ENCODE measurements around the gene CYB561D1.
A peak's percentile ranks its signal among the peaks of the same experiment; 100 is the strongest.

Gene CYB561D1

DNA sequence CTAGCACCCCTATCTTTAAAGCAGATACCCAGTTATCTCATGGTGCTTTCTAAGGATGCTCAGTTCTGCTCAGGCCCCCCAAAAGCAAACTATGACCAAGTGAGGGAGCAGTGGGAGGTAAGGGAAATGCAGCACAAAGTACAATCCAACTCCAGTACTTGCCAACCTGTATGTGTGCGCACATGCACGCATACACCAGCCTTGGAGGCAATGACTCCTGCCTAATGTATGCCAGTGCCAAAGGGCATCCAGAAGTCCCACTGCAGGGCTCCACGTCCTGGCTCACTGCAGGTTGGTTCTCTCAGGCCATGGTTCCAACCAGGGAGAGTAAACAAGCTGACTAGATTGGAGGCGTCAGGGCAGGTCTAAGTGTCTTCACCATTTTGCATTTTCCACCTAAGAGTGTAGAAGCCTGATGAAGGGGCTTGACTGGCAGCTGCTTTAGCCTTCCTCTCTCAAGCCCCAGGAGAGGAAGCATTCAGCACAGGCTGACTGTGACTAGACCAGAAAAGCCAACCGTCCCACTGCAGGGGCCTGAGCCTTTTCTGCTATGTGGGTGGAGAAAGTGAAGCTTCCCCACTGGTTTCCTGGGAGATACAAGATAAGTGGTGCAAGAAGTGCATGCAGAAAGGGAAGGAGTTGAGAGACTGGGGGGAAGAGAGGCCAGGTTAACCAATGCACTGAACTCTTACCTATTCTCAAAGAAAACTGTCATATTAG is 7.9 kb downstream of the CYB561D1 start:
- no peak for DNase-seq

DNA sequence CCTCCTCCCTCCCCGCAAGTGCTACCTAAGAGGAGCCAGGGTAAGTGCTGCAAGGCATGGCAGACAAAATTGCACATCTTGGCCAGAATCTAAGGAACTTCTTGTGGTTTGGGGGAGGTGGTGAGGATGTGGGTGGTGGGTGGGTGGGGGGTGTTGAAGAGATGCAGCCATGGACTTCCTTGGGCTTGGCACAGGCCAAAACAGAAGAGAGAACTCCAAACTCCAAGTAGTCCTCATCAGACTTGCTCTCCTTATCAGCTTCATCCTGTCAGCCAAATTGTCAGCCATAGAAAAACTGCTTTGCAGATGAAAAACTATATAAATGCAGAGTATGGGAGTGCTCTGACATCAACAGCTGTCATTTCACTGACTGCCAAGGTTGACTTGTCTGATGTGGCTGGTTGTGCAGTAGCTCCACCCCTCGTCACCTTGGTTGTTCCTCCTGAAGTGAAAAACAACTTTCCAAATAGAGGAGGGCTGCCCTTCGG is 8.5 kb downstream of the CYB561D1 start:
- DNase-seq: no peak

DNA sequence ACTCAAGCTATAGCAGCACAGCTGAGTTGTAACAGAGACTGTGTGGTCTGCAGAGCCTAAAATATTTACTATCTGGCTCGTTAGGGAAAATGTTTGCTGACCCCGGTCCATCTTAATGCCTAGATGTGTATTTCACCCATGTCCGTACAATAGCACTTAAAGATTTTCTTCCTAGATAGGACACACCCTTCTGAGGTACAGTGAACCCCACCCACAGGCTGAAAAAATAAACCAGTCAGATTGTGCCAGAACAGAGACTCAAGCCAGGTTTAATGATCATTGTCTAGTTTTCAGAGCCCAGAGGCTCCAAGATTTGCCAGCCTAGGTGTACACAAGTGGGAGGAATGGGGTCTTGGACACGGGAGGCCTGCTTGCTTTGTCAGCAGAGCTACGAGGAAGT is 10.0 kb downstream of the CYB561D1 start:
- DNase-seq: no peak

DNA sequence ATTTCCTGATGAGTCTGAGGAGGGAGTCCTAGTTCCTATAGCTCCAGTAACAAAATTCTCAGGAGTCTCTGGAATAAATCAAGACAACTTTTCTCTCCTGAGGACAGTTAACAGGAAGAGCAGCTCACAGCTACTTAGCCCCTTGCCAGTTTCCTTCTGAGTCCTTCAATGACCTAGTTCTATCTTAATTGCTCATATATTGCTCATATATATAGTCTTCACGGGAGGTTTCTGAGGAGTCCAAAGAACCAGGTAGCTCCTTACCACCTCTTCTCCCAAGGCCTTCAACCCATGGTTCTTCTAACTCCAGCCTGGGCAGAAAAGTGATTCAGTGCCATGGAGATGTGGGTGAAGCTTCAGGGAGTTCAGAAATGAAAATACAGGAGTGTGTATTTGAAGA is 11.1 kb downstream of the CYB561D1 start:
- no peak for DNase-seq

DNA sequence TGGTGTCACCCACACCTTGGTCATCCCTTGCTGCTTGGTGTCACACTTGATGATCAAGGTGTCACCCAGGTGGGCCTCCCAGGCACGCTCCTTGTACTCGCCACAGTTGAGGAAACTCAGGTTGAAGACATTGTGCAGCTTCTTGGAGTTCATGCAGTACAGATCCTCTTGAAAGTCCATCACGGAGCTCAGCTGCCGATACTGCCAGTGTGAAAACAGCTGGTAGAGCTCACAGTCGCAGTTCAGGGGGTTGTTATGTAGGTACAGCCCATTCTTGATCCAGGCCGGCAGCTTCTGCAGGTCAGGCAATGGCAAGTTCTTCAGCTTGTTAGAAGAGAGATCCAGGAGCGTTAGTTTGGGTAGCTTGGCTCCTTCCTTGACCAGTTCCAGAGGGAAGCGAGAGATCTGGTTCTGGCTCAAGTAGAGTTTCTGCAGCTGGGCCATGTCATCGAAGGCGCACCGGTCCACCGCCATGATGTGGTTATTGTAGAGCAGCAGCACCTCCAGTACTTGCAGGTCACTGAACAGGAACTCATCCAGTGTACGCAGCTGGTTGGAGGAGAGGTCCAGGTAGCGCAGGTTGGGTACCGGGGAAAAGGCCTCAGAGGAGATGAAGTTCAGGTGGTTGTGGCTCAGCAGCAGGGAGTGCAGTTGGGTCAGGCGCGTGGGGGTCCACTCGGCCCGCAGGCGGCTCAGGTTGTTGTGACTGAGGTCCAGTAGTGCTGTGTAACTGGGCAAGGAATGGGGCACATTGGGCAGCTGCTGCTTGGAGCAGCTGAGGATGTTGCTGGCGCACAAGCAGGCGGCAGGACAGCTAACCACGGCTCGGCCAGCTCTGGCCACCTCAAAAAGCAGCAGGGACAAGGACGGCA is 14.3 kb downstream of the CYB561D1 start:
- DNase-seq: no peak

DNA sequence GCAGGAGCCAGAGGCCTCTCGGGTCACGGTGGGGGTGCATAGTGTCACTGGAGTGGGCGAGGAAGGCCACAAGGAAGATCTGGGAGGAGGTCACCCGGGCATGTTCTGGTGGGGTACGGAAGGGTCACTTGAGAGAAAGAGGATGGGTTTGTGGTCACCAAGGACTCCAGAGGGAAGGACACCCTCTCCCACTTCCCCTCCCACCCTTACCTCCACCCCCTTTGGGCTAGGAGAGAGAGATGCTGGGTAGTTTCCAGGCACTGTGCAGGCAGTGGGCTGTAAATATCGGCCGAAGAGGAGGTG is 14.9 kb downstream of the CYB561D1 start:
- no peak for DNase-seq

DNA sequence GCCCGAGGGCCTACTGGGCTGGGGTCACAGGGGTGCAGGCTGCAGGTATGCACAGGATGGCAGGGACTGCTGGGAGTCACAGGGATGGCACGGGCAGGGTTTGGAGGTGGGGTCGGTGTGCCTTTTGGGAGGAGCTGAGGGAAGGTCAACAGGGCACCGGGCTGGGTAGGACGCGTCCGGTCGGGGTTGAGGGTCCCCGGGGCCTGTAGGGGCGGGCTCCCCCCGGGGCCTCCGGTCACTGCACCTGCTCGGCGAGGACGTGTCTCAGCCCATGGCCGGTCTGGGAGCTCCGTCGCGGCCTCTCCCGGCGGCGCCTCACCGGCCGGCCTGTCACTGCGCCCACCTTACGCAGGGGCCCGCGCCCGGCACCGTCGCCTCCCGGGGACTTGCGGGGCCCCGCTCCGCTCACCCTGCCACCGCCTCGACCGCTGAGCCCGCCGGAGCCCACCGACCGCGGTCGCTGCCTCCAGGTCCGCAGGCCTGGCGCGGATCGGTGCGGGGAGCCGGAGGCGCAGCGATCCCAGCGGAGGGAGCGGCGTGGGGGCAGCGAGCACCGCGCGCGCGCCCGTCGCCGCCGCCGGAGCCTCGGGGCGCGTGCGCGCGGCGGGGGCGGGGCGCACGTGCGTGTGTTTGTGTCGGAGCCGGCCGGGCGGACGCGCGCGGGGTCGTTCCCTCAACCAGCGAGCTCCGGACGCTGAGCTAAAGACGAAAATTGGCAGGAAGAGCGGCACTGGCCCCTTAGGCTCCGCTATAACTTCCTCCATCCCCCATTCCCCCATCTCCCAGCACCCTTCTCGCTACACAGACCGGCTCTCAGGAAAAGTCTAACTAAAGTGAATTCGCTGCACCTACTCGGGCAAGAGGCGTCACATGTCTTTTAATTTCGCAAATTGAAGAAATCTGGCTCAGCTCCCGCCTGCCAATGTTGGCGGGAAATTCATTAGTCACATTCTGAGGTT is 15.6 kb downstream of the CYB561D1 start, which contains the start of gene AMIGO1:
Gene AMIGO1 (minus strand): TSS at position 552 of the 959 bp plus-strand sequence. CDS start 815 bp downstream, outside the sequence.
- peak; percentile 27 to 61 for DNase-seq

DNA sequence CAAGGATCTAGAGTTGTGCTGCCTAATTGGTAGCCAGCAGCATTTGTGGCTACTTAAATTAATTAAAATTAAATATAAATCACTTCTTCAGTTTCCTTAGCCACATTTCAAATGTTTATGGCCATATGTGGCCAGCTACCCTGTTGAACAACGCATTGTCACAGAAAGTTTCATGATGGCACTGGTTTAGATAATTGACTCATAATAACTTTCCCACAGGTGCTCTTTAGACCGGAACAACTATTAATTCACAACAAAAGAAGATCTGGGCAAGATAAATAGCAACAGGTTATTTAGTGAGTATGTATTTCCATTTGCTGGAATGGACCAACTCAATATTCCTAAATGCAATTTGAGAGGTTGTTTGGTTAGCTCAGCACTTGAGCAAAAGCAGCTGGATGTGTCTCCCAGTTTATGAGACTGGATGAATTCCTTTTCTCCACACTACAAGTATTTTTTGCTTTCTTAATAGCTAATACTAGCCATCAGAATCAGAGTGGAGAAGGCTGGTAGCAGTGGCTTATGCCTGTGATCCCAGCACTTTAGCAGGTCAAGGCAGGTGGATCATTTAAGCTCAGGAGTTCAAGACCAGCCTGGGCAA is 19.3 kb downstream of the CYB561D1 start:
- no peak for DNase-seq

DNA sequence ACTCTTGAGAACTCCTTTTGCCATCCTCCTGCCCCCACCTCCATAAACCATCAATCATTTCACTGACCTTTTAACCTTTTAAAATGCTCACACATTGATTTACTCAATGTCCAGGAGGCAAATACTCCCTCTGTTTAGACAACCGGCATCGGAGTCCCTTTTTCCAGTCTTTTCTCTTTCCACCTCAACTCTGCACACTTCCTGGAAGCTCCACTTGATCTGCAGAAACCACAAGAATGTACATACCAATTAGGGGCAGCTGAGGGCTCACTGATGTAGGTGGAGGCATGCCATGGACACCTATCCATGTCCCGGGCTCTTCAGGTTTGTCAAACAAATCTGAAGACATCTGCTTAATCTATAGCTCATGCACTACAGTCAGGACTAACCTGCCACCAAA is 21.0 kb downstream of the CYB561D1 start:
- DNase-seq: no peak

DNA sequence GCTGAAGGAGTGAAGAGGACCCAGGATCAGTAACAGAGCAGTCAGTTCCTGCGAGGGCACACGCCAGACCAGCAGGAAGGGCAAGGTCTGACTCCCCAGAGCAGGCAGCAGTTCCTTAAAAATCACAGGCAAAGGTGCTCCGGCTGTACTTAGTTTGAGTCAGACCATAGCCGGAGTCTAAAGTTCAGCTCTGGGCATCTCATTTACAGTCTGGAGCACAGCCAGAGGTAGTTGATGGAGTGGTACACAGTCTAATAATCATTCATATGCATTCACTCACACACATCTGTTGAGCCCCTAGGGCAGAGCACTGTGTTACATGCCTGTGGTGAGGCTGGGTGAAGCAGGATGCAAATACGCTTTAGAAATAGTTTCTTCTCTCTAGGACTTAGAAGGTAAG is 23.0 kb downstream of the CYB561D1 start:
- no peak for DNase-seq

DNA sequence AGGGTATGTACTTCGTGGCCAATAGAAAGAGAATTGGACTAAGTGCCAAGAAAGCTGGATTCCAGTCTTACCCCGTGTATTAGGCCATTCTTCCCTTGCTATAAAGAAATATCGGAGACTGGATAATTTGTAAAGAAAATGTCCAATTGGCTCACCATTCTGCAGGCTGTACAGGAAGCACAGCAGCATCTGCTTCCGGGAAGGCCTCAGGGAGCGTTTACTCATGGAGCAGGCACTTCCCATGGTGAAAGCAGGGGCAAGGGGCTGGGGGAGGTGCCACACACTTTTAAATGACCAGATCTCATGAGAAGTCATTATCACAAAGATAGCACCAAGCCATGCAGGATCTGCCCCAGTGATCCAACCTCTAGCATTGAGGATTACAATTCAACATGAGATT is 23.4 kb downstream of the CYB561D1 start:
- DNase-seq: no peak

DNA sequence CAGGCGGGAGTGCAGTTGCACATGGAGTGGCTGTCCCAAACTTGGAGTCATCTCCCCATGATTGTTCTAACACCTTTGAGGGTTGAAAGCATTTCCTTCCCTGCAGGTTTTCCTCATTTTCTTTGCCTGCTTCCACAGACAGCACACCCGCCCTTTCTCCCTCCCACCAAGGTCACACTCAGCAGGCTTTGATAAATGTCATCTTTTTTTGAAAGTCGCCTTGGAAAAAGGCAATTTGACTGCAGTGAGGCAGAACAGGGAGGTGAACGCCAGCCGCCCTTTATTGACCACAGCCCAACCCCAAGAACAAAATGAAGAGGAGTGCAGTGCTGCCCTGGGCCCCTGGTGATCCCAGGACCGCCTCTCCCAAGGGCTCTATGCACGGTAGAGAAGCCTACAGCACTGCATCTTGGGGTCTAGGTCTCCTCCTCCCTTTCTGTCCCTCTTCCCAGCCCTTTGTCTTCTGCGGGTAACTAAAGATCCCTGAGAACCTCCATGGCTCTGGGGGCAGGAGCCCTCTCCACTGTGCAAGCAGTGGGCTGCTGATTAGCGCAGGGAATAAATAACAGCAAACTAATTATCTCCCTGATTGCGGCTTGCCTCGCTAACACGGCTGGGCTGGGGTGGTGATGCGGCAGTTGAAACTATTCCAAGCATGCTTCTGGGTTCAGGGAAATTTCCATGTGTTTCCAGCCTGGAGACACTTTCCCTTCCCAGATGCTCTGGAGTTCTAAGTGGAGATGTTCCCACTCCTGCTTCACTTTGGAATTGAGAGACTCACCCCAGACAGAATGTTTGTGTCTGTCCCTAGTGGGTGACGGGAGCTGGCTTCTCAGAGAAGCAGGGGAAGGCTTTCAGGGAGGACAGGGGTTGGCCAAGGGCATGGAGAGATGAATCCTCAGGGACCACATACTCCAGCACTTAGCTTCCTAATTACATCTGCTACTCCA is 27.4 kb downstream of the CYB561D1 start:
- no peak for DNase-seq

DNA sequence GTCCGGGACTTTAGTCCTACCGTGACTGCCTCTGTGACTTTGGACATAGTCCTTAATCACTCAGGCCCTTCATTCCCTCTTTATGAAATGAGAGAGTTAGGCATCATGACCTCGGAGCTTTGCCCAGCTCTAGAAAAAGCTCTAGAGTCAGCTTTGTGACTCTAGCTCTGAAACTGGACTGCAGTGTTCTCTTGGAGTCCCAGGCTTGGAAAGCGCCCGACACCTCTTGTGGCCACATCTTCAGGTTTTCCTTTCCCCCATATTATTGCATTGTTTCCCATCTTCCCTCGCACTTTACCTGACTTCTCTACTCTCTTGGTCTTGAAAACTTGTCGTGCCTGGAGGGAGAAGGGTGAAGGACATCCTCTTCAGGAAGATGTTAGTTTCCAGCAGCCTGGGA is 28.1 kb downstream of the CYB561D1 start:
- no peak for DNase-seq

DNA sequence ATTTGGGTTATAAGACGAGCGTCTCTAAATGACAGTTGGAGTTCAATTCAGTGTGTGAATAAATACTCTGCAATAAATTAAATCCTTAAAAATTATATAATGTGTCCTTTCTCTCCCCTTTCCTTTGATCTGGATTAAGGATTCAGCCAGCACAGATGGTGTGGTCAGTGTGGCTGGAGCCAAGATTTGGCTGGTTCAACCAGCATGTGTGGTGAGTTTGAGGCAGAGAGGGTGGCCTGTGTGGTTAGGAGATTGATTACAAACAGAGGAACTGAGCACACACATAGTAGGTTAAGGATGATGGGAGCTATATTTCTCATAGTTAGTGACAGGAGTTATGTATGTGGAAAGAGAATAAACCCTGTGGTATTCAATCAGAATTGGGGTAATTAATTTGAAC is 29.8 kb downstream of the CYB561D1 start:
- no peak for DNase-seq

DNA sequence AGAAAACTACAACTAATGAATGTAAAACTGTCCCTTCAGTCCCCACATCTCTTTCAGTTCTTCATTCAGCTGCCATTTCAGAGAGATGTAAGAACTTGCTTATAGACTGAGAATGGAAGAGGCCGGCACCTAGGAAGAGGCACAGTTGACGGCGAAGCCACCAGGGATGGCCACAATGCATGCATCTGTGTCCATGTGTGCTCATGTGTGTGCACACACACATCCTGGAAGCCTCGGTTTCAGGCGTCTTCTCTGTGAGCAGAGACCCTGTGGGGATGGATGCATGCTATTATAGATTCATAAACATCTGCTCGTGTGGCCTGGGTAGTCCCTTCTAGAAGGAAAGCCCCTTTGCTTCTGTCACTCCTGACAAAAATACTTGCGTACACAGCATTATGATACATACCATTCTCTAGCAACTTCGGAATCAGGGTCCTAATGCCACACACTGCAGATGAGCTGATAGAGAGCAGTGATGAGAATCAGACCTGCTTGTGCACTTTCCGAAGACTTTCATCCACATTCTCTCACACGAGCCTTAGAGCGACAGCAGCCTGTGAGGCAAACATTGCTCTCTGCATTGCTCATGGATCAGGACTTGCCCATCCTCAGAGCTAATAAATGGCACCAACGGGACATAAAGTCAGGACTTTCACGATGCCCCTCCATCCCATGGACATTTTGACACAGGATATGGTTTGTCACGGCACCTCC is 33.4 kb downstream of the CYB561D1 start:
- DNase-seq: no peak

DNA sequence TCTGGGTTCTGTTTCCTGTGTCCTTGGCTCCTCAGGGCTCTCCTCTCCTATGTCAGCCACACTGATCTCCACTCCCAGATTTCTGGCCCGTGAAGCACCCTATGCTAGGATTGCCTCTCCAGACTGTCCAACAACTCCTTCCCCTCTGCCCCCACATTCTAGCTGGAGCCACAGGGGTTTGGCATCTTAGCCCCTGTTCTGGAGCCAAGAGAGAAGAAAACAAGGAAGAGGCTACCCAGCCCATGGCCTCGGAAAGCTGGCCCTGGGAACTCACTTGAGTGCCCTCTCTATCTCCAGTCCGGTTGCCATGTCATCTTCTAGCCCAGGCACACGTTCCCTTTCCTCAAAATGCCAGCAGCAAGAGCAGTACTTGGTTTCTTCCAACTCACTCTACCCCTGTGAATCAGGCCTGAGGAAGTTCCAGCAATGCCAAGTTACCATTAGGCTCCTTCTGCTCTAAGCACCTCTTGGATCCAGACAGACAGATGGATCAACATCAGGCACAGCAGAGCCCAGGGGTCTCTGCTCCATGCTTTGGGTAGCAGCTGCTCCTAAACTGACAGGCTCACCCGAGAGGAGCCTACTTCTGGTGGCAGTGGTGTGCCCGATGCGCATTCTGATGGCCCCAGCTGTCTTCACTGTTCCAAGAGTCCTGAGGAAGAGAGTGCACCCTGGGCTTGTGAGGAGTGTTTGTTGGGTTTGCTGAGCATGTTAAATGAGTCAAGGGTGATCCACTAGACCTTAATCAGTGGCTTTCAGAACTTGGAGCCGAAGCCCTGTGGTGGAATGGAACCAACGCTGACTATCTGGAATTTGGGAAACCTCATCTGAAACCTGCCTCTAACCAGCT is 34.2 kb downstream of the CYB561D1 start:
- DNase-seq: peak; percentile 71 to 88

DNA sequence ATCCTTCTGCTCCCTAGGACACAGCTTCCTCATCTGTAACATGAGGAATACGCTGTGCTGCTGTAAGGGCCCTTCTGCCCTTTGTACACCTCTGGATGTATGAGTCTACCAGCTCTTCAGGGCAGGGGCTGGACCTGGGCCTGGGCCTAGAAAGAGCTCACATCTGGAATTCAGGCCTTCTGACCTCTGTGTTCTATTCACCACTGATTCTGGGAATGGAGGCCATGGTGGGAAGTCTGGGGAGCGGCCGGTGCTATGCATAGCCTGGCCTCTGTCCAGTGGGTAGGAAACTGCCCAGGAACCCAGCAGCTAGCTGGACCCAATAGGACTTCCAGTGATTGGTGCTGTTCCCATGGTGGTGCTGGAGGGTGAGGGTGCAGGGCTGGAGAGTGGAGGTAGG is 34.8 kb downstream of the CYB561D1 start:
- DNase-seq: no peak

DNA sequence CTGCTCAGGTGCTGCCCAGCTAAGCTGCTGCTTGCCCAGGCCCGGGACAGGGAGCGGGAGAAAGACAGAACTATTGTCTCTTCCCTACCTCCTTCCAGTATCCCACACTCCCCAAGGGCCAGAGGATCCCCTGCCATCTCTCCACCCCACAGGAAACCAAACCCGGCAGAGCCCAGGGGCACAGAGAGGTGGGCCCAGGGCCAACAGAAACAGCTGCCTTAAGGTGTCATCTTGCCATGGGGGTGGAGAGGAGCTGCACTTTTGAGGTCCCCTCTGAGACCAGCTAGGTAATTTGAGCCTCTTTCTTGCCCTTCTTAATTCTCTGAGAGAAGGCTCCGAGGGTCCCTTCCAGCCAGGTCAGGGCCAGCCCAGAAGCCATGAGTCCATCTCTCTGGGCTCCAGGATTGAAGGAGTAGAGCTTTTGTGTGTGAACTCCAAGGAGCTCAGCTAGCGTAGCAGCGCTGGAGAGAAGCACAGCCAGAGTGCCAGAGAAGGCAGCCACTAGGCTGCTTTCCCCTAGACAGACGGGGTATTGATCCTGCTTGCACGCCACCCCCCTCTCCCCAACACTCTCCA is 36.1 kb downstream of the CYB561D1 start:
- peak; percentile 91 to 93 for DNase-seq

DNA sequence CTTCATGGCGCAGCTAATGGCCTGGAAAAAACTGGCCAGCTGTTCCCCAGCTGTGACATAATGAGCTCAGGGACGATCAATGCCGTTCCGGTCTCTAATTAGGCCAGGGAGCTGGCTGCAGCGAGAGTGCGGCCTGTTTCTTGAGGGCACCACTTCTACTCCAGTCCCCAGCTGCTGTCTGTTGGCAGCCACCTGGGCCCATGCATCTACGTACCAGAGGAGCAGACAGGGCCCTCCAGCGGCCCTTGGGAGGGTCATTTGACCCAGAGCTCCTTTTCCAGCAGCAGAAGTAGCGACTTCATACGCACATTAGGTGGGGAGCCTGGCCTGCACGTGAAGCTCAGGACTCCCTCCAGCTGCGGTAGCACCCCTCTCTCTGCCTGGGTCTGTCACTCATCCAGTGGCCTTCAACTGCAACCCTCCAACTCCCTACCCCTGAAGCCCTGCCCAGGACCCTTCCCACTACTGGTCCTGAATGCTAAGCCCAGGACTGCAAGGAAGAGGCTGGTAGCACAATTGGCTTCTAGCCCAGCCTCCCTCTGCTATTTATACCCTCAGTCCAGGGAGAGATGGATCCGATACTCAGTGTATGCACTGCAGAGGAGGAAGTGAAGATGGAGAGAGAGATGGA is 36.7 kb downstream of the CYB561D1 start:
- DNase-seq: peak; percentile 94 to 99

All from NCI-H524 (cell line).